GM18907 (cell line): ENCODE measurements around the gene KPNA1.
"Not testable (repeated sequence)": the region's sequence is repeated elsewhere in the genome, so short reads cannot be mapped to it uniquely, and the experiment has no call there.

Experiments used
- ATAC-seq: cut with Tn5 transposase; IDR thresholded peaks from one replicate; pipeline ENCODE4 v1.9.1; 2021; ENCODE audit warnings: mild to moderate bottlenecking, moderate library complexity; ENCODE audit not compliant: unreplicated experiment

The KPNA1 gene

GRCh38 chr3:122520861-122521260 lies 6.1 kb upstream of the KPNA1 start:
- no peak for ATAC-seq

- no peak for ATAC-seq
Observed at GRCh38 chr3:122519693-122520092, 5.0 kb upstream of the KPNA1 start.

GRCh38 chr3:122516846-122517360 lies 2.2 kb upstream of the KPNA1 start:
- no peak for ATAC-seq

GRCh38 chr3:122515870-122516269 lies 1.1 kb upstream of the KPNA1 start:
- ATAC-seq: no peak

- no peak for ATAC-seq
Observed at GRCh38 chr3:122515020-122515468, 305 bp upstream of the KPNA1 start.

GRCh38 chr3:122513386-122514122 lies 1.2 kb downstream of the KPNA1 start:
- ATAC-seq: no peak

- no peak for ATAC-seq
Observed at GRCh38 chr3:122512284-122512683, 2.5 kb downstream of the KPNA1 start.

- ATAC-seq: no peak
Observed at GRCh38 chr3:122510878-122511535, 3.7 kb downstream of the KPNA1 start.

- ATAC-seq: not testable (repeated sequence)
Observed at GRCh38 chr3:122508944-122509343, 5.8 kb downstream of the KPNA1 start.

- ATAC-seq: no peak
Observed at GRCh38 chr3:122508135-122508914, 6.4 kb downstream of the KPNA1 start.

- no peak for ATAC-seq
Observed at GRCh38 chr3:122506450-122506849, 8.3 kb downstream of the KPNA1 start.

- no peak for ATAC-seq
Observed at GRCh38 chr3:122505676-122506075, 9.1 kb downstream of the KPNA1 start.

GRCh38 chr3:122502941-122503340 lies 11.8 kb downstream of the KPNA1 start:
- no peak for ATAC-seq

- ATAC-seq: no peak
Observed at GRCh38 chr3:122502139-122502538, 12.6 kb downstream of the KPNA1 start.

GRCh38 chr3:122500964-122501363 lies 13.8 kb downstream of the KPNA1 start:
- ATAC-seq: not testable (repeated sequence)

GRCh38 chr3:122498152-122498551 lies 16.6 kb downstream of the KPNA1 start:
- no peak for ATAC-seq

GRCh38 chr3:122497425-122497824 lies 17.3 kb downstream of the KPNA1 start:
- peak; percentile 92 for ATAC-seq

- ATAC-seq: no peak
Observed at GRCh38 chr3:122496508-122496907, 18.2 kb downstream of the KPNA1 start.

GRCh38 chr3:122493296-122493695 lies 21.4 kb downstream of the KPNA1 start:
- no peak for ATAC-seq

- ATAC-seq: no peak
Observed at GRCh38 chr3:122488262-122488973, 26.3 kb downstream of the KPNA1 start.

- no peak for ATAC-seq
Observed at GRCh38 chr3:122484985-122485384, 29.8 kb downstream of the KPNA1 start.
